ENCODE data around the gene GABRG3. TPM values are rescaled to one million over a fixed set of nuclear protein-coding genes. Genes with fewer than 3 reads are reported as not detected.

Gene GABRG3
- total RNA-seq, 1 donor: not detected

DNA sequence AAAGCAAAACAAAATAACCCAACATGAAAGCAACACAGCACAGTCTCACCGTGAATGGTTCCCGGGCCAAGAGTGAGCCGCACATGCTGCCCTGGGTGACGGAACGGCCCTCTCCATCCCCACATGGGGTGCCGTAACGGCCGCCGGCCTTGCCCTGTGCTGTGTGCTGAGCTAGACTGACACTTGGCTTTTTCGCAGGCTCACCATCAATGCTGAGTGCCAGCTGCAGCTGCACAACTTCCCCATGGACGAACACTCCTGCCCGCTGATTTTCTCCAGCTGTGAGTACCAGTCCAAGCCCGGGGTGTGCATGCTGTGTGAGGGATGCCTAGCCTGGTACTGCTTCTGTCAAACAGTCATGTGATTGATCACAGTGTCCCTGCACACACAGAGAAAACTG lies 357.6 kb downstream of the GABRG3 start:
- DNase-seq (ENCODE audit: low read depth): no peak
- no peak overlapping the region for H3K4me3 ChIP-seq (ENCODE audit: low read depth, low read length)
- TF ChIP-seq, protein P1, sequence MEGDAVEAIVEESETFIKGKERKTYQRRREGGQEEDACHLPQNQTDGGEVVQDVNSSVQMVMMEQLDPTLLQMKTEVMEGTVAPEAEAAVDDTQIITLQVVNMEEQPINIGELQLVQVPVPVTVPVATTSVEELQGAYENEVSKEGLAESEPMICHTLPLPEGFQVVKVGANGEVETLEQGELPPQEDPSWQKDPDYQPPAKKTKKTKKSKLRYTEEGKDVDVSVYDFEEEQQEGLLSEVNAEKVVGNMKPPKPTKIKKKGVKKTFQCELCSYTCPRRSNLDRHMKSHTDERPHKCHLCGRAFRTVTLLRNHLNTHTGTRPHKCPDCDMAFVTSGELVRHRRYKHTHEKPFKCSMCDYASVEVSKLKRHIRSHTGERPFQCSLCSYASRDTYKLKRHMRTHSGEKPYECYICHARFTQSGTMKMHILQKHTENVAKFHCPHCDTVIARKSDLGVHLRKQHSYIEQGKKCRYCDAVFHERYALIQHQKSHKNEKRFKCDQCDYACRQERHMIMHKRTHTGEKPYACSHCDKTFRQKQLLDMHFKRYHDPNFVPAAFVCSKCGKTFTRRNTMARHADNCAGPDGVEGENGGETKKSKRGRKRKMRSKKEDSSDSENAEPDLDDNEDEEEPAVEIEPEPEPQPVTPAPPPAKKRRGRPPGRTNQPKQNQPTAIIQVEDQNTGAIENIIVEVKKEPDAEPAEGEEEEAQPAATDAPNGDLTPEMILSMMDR (IDR thresholded peaks at IDR 0.05; ENCODE audit: insufficient read depth, low read depth, low read length): no peak

DNA sequence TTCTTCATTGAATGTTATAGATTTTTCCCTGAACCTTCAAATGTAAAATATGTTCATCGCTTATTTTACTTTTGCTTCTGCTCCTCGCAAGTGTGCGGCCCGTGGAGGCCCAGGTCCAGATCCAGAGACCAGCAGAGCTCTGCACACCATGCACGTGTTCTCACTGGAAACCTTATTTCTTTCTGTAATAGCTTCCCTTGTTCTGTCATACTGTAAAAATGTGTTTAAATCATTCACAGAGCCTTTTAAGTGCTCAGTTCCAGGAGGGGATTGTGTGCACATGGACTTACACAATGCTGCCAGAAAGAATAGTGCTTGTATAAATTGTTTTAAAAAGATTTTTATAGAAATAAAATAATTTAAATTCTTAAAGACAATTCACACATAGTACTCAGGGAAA lies 359.3 kb downstream of the GABRG3 start:
- no peak for DNase-seq (ENCODE audit: low read depth)
- TF ChIP-seq, protein P1 (IDR thresholded peaks at IDR 0.05; ENCODE audit: insufficient read depth, low read depth, low read length): no peak
- H3K4me3 ChIP-seq (ENCODE audit: low read depth, low read length): no peak overlapping the region

DNA sequence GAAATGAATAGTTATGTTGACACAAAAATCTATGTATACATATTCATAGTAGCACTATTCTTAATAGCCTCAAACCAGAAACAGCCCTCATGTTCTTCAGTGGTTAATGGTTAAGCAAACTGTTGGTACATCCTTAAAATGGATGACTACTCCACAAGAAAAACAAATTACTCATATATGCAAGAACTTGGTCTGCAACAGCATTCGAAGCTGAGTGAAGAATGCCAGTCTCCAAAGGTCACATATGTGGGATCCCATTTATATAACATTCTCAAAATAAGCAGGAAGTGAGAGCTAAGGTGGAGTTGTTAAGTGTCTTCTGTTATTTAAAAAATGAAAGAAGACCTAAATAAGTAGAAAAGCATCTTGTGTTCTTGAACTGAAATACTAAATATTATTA lies 365.7 kb downstream of the GABRG3 start:
- TF ChIP-seq, protein P1 (IDR thresholded peaks at IDR 0.05; ENCODE audit: insufficient read depth, low read depth, low read length): no peak
- no peak overlapping the region for H3K4me3 ChIP-seq (ENCODE audit: low read depth, low read length)
- DNase-seq (ENCODE audit: low read depth): no peak

DNA sequence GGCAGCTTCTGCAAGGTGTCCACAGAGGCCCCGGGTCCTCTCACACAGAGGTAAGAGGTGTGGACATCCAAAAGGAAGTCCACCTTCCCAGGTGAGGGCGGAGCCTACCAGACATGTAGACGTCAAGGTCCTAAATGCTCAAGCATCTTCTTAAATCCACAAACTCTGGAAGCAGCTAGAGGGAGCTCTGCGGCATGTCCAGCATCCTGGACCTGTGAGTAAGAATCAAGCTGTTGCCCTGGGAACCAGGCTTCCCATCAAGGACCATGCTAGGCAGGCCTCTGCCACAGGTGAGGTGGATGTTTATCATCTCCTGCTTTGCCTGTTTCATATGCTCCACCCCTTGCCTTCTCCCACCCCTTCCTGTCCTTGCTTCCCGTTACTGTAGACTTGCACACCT lies 368.2 kb downstream of the GABRG3 start:
- TF ChIP-seq, protein P1 (IDR thresholded peaks at IDR 0.05; ENCODE audit: insufficient read depth, low read depth, low read length): no peak
- no peak for DNase-seq (ENCODE audit: low read depth)
- no peak overlapping the region for H3K4me3 ChIP-seq (ENCODE audit: low read depth, low read length)

DNA sequence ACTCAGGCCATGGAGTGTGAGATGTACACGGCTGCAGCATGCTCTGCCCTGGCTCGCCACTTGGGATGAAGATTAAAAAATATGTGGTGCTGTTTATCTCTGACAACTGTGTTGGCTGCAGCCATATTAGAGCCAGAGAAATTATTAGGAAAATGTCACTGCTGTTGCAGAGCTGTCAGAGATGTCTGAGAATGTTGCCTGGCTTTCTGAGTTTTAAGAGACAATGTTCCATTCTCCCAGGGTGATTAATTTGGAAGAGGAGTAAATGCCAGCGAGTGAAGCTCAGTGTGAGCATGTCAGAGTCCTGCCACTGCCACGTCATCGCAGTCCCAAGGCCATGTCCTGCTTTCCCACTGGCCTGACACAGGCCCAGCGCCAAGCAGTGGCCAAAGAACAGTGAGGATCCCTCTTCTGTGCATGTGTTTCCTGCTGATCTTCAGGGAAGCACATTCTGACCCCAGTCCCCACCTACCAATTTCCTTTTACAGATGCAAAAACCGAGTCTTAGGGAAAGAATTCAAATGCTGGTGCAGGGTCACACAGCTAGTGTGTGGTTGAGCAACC lies 370.9 kb downstream of the GABRG3 start:
- H3K4me3 ChIP-seq (ENCODE audit: low read depth, low read length): no peak overlapping the region
- TF ChIP-seq, protein P1 (IDR thresholded peaks at IDR 0.05; ENCODE audit: insufficient read depth, low read depth, low read length): no peak
- DNase-seq (ENCODE audit: low read depth): no peak

DNA sequence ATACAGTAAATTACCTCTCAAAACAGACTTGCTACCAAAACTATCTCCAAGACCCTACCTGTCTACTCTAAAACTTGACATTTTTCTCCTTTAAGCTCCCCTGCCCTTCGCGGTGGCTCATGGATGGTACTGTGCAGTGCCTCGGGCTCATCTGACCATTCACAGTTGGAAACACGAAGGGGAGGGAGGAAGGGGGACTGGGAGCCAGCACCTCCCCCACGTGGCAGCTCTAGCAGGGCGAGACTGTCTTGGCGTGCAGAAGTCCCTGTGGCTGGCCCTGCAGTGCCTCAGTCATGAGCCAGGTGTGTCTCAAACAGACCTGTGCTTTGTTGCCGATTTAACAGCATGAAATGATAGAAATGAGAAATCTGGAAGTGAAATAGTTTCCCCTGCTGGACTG lies 372.0 kb downstream of the GABRG3 start:
- no peak for DNase-seq (ENCODE audit: low read depth)
- TF ChIP-seq, protein P1 (IDR thresholded peaks at IDR 0.05; ENCODE audit: insufficient read depth, low read depth, low read length): no peak
- H3K4me3 ChIP-seq (ENCODE audit: low read depth, low read length): no peak overlapping the region

DNA sequence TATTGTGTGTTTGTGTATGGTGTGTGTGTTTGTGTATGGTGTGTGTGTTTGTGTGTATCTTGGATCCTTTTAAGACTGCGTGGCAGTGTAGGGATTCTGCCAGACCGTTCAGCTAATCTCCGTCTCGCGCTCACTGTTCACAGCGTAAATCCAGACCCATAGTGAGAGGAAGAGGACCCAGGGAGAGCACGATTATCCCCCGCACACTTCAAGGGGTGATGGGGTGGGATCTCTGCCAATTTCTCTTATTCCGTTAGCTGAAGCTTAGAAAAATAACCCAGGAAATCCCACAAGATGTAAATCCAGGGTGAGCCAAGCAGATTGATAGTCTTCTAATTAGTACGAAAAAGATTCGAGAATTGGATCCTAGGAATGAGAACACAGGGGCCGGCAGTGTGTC lies 381.2 kb downstream of the GABRG3 start:
- H3K4me3 ChIP-seq (ENCODE audit: low read depth, low read length): no peak overlapping the region
- no peak for DNase-seq (ENCODE audit: low read depth)
- TF ChIP-seq, protein P1 (IDR thresholded peaks at IDR 0.05; ENCODE audit: insufficient read depth, low read depth, low read length): no peak
